Endothelial cell of umbilical vein (primary cell): ENCODE measurements around the gene TCERG1L. TPM values are rescaled to one million over a fixed set of nuclear protein-coding genes. Genes with fewer than 3 reads are reported as not detected.

Source experiments
- BruUV-seq: library from RNA; stranded (reverse); fragments of 400-500 nt; replicated peaks from 2 replicates; lab custom pipeline; 2021; lab: Mats Ljungman, UMichigan
- CTCF ChIA-PET: fragments of 300-600, 350-600 bp; sonication (Branson Sonifier 250); formaldehyde crosslinking; loops from one replicate; lab custom pipeline; 2021; ENCODE audit warnings: antibody characterized with exemption, inconsistent platforms; lab: Charles Lee
- POLR2A ChIA-PET: fragments of 300-600, 350-600 bp; sonication (Branson Sonifier 250); formaldehyde crosslinking; loops from one replicate; lab custom pipeline; 2021; ENCODE audit warnings: antibody characterized with exemption, inconsistent platforms; lab: Charles Lee
- DNase-seq: peaks from one replicate; pipeline ENCODE4 v3.0.0-alpha.2; 2011; ENCODE audit warnings: low read depth, low spot score
- FAIRE-seq: peaks from 2 replicates; lab custom pipeline; 2011; peaks lifted over from hg19 to GRCh38; lab: Jason Lieb, UNC
- H2AFZ ChIP-seq: 2 replicates; pipeline ENCODE4 v1.6.0; 2012; ENCODE audit warnings: low read depth, low read length, control low read depth, inconsistent platforms
- H3K27ac ChIP-seq: 2 replicates; pipeline ENCODE4 v1.5.1; 2011; ENCODE audit warnings: low read depth, mild to moderate bottlenecking, control low read depth, low read length, moderate library complexity; ENCODE audit not compliant: insufficient read depth
- H3K27me3 ChIP-seq, 2 experiments: 2 replicates each; pipeline versions ENCODE4 v1.6.0 to v1.6.1; 2011; ENCODE audit warnings: low read length in 2 of 2, mixed read lengths in 1 of 2; ENCODE audit not compliant: control insufficient read depth in 2 of 2, insufficient read depth in 2 of 2
- H3K36me3 ChIP-seq, 2 experiments: 2 replicates in 1 of 2; 3 replicates in 1 of 2; pipeline ENCODE4 v1.5.1; 2011; ENCODE audit warnings: low read length in 2 of 2, mild to moderate bottlenecking in 1 of 2, moderate library complexity in 1 of 2; ENCODE audit not compliant: control insufficient read depth in 2 of 2, insufficient read depth in 2 of 2; ENCODE audit errors: extremely low read depth in 1 of 2
- H3K4me1 ChIP-seq: 3 replicates; pipeline ENCODE4 v1.5.1; 2011; ENCODE audit warnings: mild to moderate bottlenecking, low read length; ENCODE audit not compliant: control insufficient read depth, insufficient read depth; ENCODE audit errors: extremely low read depth
- H3K4me2 ChIP-seq: 2 replicates; pipeline ENCODE4 v1.6.1; 2011; ENCODE audit warnings: low read length, control low read depth, mixed read lengths; ENCODE audit not compliant: insufficient read depth
- H3K4me3 ChIP-seq, 3 experiments: fragments of 200-600 bp in 1 of 3; sonication (generic), shearing (Covaris generic) in 1 of 3; replicated peaks in 1 of 3; 2 replicates each; pipeline ENCODE4 v1.5.1; 2011 to 2016; ENCODE audit warnings: control low read depth in 3 of 3, low read length in 3 of 3, mild to moderate bottlenecking in 2 of 3, inconsistent platforms in 1 of 3, low read depth in 1 of 3, moderate library complexity in 1 of 3; ENCODE audit not compliant: insufficient read depth in 1 of 3
- H3K79me2 ChIP-seq: 2 replicates; pipeline ENCODE4 v1.6.0; 2012; ENCODE audit warnings: low read length, inconsistent platforms; ENCODE audit not compliant: control insufficient read depth, insufficient read depth
- H3K9ac ChIP-seq: replicated peaks from 2 replicates; pipeline ENCODE3; 2011; ENCODE audit warnings: low read length, control low read depth; ENCODE audit not compliant: insufficient read depth; ENCODE audit errors: extremely low read depth
- H3K9me1 ChIP-seq: replicated peaks from 3 replicates; pipeline ENCODE4 v1.6.0; 2011; ENCODE audit warnings: mild to moderate bottlenecking, low read length; ENCODE audit not compliant: control insufficient read depth, insufficient read depth; ENCODE audit errors: extremely low read depth
- H3K9me3 ChIP-seq: replicated peaks from 2 replicates; pipeline ENCODE4 v1.5.1; 2012; ENCODE audit warnings: low read length, inconsistent platforms; ENCODE audit not compliant: control insufficient read depth, insufficient read depth
- H4K20me1 ChIP-seq: replicated peaks from 2 replicates; pipeline ENCODE3; 2011; ENCODE audit warnings: mild to moderate bottlenecking, low read length; ENCODE audit not compliant: control insufficient read depth, insufficient read depth; ENCODE audit errors: extremely low read depth
- CTCF ChIP-seq, 2 donors: IDR thresholded peaks; 1 replicate in 1 of 2; 2 replicates in 1 of 2; pipeline ENCODE4 v1.5.1; 2011; ENCODE audit warnings: low read length in 2 of 2, mild to moderate bottlenecking in 2 of 2, moderate library complexity in 2 of 2, control low read depth in 1 of 2, inconsistent platforms in 1 of 2, low read depth in 1 of 2; ENCODE audit not compliant: insufficient read depth in 1 of 2; ENCODE audit errors: extremely low read depth in 1 of 2
- EZH2 ChIP-seq: IDR thresholded peaks from 2 replicates; pipeline ENCODE4 v1.6.1; 2012; ENCODE audit warnings: borderline replicate concordance, low read depth, mild to moderate bottlenecking, moderate library complexity, low read length, inconsistent platforms; ENCODE audit not compliant: severe bottlenecking
- FOS ChIP-seq: IDR thresholded peaks from 2 replicates; pipeline ENCODE4 v1.6.1; 2011; ENCODE audit warnings: mild to moderate bottlenecking, low read length, moderate library complexity, borderline replicate concordance; ENCODE audit not compliant: insufficient read depth
- GATA2 ChIP-seq: IDR thresholded peaks from 2 replicates; pipeline ENCODE4 v1.7.0; 2011; ENCODE audit warnings: low read depth, mild to moderate bottlenecking, moderate library complexity, mixed read lengths, low read length; ENCODE audit not compliant: insufficient read length, insufficient read depth
- JUN ChIP-seq: IDR thresholded peaks from 2 replicates; pipeline ENCODE4 v1.6.1; 2011; ENCODE audit warnings: borderline replicate concordance, low read depth; ENCODE audit not compliant: insufficient read length, insufficient read depth
- MAX ChIP-seq: IDR thresholded peaks from 2 replicates; pipeline ENCODE4 v1.6.1; 2011; ENCODE audit not compliant: insufficient read depth, insufficient read length
- MYC ChIP-seq: IDR thresholded peaks from one replicate; pipeline ENCODE4 v1.6.1; 2011; ENCODE audit warnings: mild to moderate bottlenecking, low read depth, low read length
- POLR2A ChIP-seq: IDR thresholded peaks from 2 replicates; pipeline ENCODE4 v1.6.1; 2012; ENCODE audit warnings: low read depth, mild to moderate bottlenecking, control low read depth, low read length
- POLR2AphosphoS5 ChIP-seq: IDR thresholded peaks from 2 replicates; pipeline ENCODE4 v1.6.1; 2012; ENCODE audit warnings: low read depth, mild to moderate bottlenecking, control low read depth, low read length, moderate library complexity; ENCODE audit not compliant: insufficient read depth
- dilution Hi-C: fragments of 300-500 bp; cut with MboI; formaldehyde crosslinking; loops from one replicate; pipeline ENCODE4 v1.15.0; 2019; ENCODE audit warnings: low sequenced_read_pairs; ENCODE audit not compliant: extremely low pct_ligation_motif_present
- intact Hi-C: fragments of 100-400 bp; cut with micrococcal nuclease; formaldehyde crosslinking; loops from one replicate; pipeline ENCODE4 v1.10.0; 2022
- polyA plus RNA-seq, 4 experiments: library from polyadenylated mRNA; depleted of rRNA in 3 of 4; stranded (reverse) in 3 of 4; unstranded in 1 of 4; fragments of >200 nt; gene quantifications; 2 replicates each; pipeline versions ENCODE4 v1.2.1 to v1.2.3, GENCODE V29; 2011 to 2012; ENCODE audit warnings: missing spikeins in 1 of 4
- total RNA-seq: library from RNA; stranded (reverse); gene quantifications from 2 replicates; pipeline ENCODE4 v1.2.3, GENCODE V29; 2021

TCERG1L gene
- total and polyA plus RNA-seq, 2 donors (not counting 3 experiments of a cell fraction or from before 2014, with no cell fraction given): not detected

GRCh38 chr10:131314799-131315198 lies 3.3 kb upstream of the TCERG1L start:
- intact Hi-C loops (no loop called here), dilution Hi-C loops (no loop called here)
- H2AFZ ChIP-seq: no peak overlapping the region
- H3K27me3 ChIP-seq: peaks cover 3 to 16% of the 10 kb centered on the region in 2 experiments
- no peak overlapping the region for H3K4me3 ChIP-seq
- no peaks in the 10 kb centered on the region for H3K4me1 ChIP-seq
- no peaks in the 10 kb centered on the region for H4K20me1 ChIP-seq
- TF ChIP-seq JUN (no peak), MAX (no peak), POLR2A (no peak), MYC (no peak), POLR2AphosphoS5 (no peak), EZH2 (no peak), CTCF (IDR thresholded peaks at IDR 0.05; ENCODE audit: extremely low read depth in 1 of 2, insufficient read depth in 1 of 2, low read depth in 1 of 2, low read length in 2 of 2) (no peak), GATA2 (no peak), FOS (no peak)
- no peaks in the 10 kb centered on the region for H3K9me1 ChIP-seq
- no peaks in the 10 kb centered on the region for H3K36me3 ChIP-seq
- no TSS peak for BruUV-seq
- DNase-seq (no peak), FAIRE-seq (no peak)
- ChIA-PET CTCF (no interaction called here), POLR2A (no interaction called here)
- no peak overlapping the region for H3K4me2 ChIP-seq
- H3K9me3 ChIP-seq: peaks cover 2% of the 10 kb centered on the region
- H3K9ac ChIP-seq: no peak overlapping the region
- H3K79me2 ChIP-seq: no peaks in the 10 kb centered on the region
- H3K27ac ChIP-seq: no peak overlapping the region
